Activated CD8-positive, alpha-beta memory T cell treated with anti-CD3 and anti-CD28 coated beads, Interleukin-2, amount 50 U/mL, for 1 hour (primary cell): Measurements from ENCODE around the gene EPB41L4A.

Experiments used
- DNase-seq: peaks from one replicate; pipeline ENCODE4 v3.0.0-alpha.2; 2020; ENCODE audit errors: extremely low read depth

EPB41L4A gene

GRCh38 chr5:112156211-112156610 is 262.9 kb downstream of the EPB41L4A start:
- DNase-seq: no peak

GRCh38 chr5:112154940-112155686 is 264.0 kb downstream of the EPB41L4A start:
- DNase-seq: no peak

- no peak for DNase-seq
Observed at GRCh38 chr5:112149727-112150126, 269.4 kb downstream of the EPB41L4A start.

- peak; percentile 36 for DNase-seq
Observed at GRCh38 chr5:112146323-112147226, 272.5 kb downstream of the EPB41L4A start.

- no peak for DNase-seq
Observed at GRCh38 chr5:112143690-112144089, 275.4 kb downstream of the EPB41L4A start.

- DNase-seq: no peak
Observed at GRCh38 chr5:112142769-112143270, 276.3 kb downstream of the EPB41L4A start.

- no peak for DNase-seq
Observed at GRCh38 chr5:112141582-112141981, 277.5 kb downstream of the EPB41L4A start.

GRCh38 chr5:112138526-112138925 is 280.6 kb downstream of the EPB41L4A start:
- DNase-seq: no peak

GRCh38 chr5:112136773-112137172 is 282.3 kb downstream of the EPB41L4A start:
- DNase-seq: no peak

- DNase-seq: no peak
Observed at GRCh38 chr5:112127861-112128260, 291.2 kb downstream of the EPB41L4A start.

- no peak for DNase-seq
Observed at GRCh38 chr5:112126982-112127381, 292.1 kb downstream of the EPB41L4A start.

GRCh38 chr5:112125903-112126302 is 293.2 kb downstream of the EPB41L4A start:
- no peak for DNase-seq

- no peak for DNase-seq
Observed at GRCh38 chr5:112124788-112125187, 294.3 kb downstream of the EPB41L4A start.

GRCh38 chr5:112123086-112123485 is 296.0 kb downstream of the EPB41L4A start:
- no peak for DNase-seq

GRCh38 chr5:112122353-112122752 is 296.7 kb downstream of the EPB41L4A start:
- no peak for DNase-seq

- DNase-seq: no peak
Observed at GRCh38 chr5:112121258-112121657, 297.8 kb downstream of the EPB41L4A start.

GRCh38 chr5:112119969-112120368 is 299.1 kb downstream of the EPB41L4A start:
- DNase-seq: no peak

GRCh38 chr5:112119508-112119907 is 299.6 kb downstream of the EPB41L4A start:
- no peak for DNase-seq

- DNase-seq: no peak
Observed at GRCh38 chr5:112117551-112117950, 301.5 kb downstream of the EPB41L4A start.

GRCh38 chr5:112116371-112116770 is 302.7 kb downstream of the EPB41L4A start:
- no peak for DNase-seq

- no peak for DNase-seq
Observed at GRCh38 chr5:112113565-112113964, 305.5 kb downstream of the EPB41L4A start.
